Activated CD8-positive, alpha-beta memory T cell treated with anti-CD3 and anti-CD28 coated beads, Interleukin-2, amount 50 U/mL, for 24 hours (primary cell): ENCODE results near the gene ZNRD2.
"Not testable (repeated sequence)": the region's sequence is repeated elsewhere in the genome, so short reads cannot be mapped to it uniquely, and the experiment has no call there.

Experiments used
- DNase-seq: peaks from one replicate; pipeline ENCODE4 v3.0.0-alpha.2; 2020; ENCODE audit errors: extremely low read depth

ZNRD2 gene, protein sequence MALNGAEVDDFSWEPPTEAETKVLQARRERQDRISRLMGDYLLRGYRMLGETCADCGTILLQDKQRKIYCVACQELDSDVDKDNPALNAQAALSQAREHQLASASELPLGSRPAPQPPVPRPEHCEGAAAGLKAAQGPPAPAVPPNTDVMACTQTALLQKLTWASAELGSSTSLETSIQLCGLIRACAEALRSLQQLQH

DNA sequence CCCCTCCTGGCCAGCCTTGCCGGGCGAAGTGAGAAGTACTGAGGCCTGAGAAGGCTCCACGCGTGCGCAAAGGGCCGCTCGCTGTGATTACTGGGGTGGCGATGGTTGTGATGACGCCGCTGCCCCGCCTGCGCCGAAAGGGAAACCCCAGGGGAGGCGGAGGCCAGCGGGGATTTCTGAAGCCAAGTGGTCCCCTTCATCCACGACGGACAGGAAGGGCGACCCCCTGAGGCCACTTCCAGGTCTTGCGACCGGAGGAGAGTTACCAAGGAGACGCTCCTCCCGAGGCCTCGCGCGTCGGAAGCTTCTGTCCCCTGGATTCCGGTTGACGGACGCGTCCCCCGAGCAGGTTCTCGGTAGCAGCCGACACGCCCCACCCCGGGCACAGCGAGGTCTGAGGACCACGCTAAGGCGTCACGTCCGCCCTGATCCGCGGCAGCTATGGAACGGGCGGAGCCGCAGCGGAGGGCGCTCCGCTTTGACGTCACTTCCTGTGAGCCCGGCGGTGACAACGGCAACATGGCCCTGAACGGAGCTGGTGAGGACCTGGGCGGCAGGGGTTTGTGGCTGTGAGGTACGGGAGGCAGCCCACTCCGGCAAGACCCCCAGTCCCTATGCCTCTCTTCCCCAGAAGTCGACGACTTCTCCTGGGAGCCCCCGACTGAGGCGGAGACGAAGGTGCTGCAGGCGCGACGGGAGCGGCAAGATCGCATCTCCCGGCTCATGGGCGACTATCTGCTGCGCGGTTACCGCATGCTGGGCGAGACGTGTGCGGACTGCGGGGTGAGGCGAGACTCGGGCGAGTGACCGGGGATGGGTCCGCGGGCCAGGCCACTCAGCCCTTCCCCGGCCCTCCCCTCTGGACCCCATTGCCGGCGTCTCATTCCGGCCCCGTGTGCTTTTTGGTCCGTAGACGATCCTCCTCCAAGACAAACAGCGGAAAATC lies at the start of gene ZNRD2:
ZNRD2 (plus strand) TSS at position 505 of the 946 bp plus-strand sequence; CDS start at position 520, 15 bp downstream.
- peak; percentile 96 for DNase-seq

GRCh38 chr11:65521777-65522521 lies 48.3 kb upstream of the ZNRD2 start:
- DNase-seq: not testable (repeated sequence)

GRCh38 chr11:65522718-65523630 lies 47.3 kb upstream of the ZNRD2 start:
- not testable (repeated sequence) for DNase-seq

GRCh38 chr11:65523631-65523968 lies 46.7 kb upstream of the ZNRD2 start:
- DNase-seq: not testable (repeated sequence)

- no peak for DNase-seq
These were observed 46.1 kb upstream of the ZNRD2 start for GRCh38 chr11:65524014-65524740.

- DNase-seq: no peak
These were observed 45.3 kb upstream of the ZNRD2 start, which contains the start of gene SCYL1 for GRCh38 chr11:65524741-65525545. TSS of gene SCYL1 (plus strand) at chr11:65525083. CDS start at chr11:65525154, 71 bp downstream.

DNA sequence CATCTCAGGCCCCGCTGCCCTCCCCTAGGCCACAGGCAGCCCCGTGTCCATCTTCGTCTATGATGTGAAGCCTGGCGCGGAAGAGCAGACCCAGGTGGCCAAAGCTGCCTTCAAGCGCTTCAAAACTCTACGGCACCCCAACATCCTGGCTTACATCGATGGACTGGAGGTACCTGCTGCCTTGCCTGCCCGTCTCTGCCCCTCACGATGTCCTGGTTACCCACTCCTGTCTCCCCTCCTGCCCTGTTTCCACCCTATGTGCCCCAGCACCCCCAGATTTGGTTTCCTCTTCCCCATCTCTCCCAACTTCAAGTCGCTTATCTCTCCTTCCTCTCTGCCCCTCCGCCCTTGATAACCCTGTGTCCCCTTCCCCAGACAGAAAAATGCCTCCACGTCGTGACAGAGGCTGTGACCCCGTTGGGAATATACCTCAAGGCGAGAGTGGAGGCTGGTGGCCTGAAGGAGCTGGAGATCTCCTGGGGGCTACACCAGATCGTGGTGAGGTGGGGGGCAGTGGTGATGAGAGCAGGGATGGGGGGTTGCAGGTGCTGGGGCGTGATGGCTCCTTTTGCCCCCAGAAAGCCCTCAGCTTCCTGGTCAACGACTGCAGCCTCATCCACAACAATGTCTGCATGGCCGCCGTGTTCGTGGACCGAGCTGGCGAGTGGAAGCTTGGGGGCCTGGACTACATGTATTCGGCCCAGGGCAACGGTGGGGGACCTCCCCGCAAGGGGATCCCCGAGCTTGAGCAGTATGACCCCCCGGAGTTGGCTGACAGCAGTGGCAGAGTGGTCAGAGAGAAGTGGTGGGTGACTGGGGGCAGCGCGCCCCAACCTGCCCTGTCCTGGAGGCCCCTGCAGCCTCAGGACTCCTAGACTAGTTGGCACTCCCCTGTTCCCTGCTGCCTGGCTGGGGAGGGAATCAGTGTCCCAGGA lies 44.5 kb upstream of the ZNRD2 start:
- DNase-seq: no peak

GRCh38 chr11:65526744-65527143 lies 43.5 kb upstream of the ZNRD2 start:
- DNase-seq: no peak

DNA sequence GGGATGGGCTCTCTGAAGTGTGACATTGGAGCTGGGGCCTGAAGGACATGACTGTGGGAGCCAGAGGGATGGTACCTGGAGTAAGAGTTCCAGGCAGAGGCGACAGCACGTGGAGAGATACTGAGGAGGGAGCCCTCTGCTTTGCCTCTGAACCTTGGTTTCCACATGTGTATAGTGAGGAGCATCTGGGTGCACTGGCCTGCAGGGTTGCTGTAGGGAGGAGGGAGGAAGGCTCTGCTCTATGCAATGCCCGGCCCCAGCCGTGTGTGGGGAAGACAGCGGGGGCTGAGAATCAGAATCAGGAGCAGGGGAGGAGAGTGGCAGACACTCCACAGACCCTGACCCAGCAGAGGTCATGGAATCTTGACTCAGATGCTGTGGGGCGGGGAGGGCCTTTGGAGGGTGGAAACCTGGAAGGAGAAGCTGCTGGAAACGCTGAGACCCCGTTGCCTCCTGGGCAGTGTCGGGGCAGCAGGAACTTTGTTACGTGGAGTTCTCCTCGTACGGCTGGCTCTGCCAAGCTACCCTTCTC lies 41.4 kb upstream of the ZNRD2 start:
- no peak for DNase-seq

- no peak for DNase-seq
These were observed 40.7 kb upstream of the ZNRD2 start for GRCh38 chr11:65529475-65530156.

DNA sequence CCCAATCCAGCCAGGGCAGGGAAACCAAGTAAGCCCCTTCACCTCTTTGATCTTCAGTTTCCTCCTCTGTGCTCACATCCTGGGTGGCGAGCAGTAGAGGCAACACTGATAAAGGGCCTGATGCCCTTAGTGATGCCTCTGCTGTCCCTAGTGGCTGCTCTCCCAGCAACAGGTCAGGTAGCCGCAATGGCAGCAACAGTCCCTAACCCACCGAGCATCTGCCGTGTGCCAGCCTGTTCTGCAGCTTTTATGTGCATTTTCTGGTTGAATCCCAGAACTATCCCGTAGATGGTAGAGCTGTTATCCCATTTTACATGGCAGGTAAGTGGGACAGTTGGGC lies 40.1 kb upstream of the ZNRD2 start:
- DNase-seq: no peak

- DNase-seq: no peak
These were observed 37.8 kb upstream of the ZNRD2 start for GRCh38 chr11:65532388-65533064.

GRCh38 chr11:65535102-65535501 lies 35.2 kb upstream of the ZNRD2 start:
- DNase-seq: no peak

DNA sequence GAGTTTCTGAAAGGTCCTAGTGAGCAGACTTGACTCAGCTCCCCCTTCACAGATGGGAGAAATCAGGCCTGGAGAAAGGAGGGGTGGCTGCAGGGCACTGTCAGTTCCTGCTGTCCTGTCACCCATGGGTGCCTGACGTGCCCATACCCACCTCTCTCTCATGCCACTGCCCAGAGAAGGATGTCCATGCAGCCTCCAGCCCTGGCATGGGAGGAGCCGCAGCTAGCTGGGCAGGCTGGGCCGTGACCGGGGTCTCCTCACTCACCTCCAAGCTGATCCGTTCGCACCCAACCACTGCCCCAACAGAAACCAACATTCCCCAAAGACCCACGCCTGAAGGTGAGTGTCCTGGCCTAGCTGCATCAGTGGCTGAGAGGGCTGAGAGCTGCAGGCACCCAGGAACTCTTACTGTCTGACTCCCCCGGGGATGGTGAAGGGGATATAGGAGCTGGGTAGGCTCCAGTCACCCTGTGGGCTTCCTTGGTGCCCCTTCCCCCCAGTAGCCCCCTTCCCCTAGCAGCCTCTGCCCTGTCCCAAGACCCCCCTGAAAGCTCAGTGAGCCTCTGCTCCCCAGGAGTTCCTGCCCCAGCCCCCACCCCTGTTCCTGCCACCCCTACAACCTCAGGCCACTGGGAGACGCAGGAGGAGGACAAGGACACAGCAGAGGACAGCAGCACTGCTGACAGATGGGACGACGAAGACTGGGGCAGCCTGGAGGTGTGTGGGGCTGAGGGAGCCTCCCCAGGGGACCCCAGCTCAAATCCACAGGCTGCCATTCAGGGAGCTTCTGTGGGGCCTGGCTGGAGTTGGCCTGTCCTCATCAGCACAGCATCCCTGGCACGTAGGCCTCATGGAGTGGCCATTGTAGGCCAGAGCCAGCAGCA lies 33.6 kb upstream of the ZNRD2 start:
- DNase-seq: no peak

- no peak for DNase-seq
These were observed 33.0 kb upstream of the ZNRD2 start for GRCh38 chr11:65537296-65537597.

DNA sequence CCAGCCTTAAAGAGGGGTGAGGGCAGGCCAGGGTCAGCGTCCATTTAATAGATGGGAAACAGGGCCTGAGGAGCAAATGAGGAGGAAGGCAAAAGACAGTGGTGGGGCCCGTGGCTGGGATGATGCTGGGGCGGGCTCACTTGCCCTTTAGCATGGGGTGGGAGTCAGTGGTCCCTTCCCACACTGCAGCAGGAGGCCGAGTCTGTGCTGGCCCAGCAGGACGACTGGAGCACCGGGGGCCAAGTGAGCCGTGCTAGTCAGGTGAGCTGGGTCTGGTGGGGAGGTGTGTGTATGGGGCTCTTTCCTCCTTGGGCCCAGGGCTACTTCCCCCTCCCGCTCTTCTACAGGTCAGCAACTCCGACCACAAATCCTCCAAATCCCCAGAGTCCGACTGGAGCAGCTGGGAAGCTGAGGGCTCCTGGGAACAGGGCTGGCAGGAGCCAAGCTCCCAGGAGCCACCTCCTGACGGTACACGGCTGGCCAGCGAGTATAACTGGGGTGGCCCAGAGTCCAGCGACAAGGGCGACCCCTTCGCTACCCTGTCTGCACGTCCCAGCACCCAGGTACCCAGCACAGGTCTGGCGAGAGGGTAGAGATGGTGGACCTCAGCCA lies 32.6 kb upstream of the ZNRD2 start:
- DNase-seq: no peak
